OCI-LY1 (cell line): ENCODE results near the gene SEMA3B.
"Not testable (repeated sequence)": the region's sequence is repeated elsewhere in the genome, so short reads cannot be mapped to it uniquely, and the experiment has no call there.

Experiments
- H2AFZ ChIP-seq: fragments of 200-600 bp; sonication (generic), shearing (Covaris generic); 2 replicates; pipeline ENCODE4 v1.6.0; 2014; ENCODE audit warnings: antibody characterized with exemption, mild to moderate bottlenecking, low read length
- H3F3A ChIP-seq: fragments of 200-600 bp; sonication (generic), shearing (Covaris generic); 2 replicates; pipeline ENCODE4 v1.6.0; 2014; ENCODE audit warnings: mild to moderate bottlenecking, antibody characterized with exemption, low read length, moderate library complexity; ENCODE audit not compliant: insufficient read depth
- H3K27ac ChIP-seq: fragments of 200-600 bp; sonication (generic); 2 replicates; pipeline ENCODE4 v1.5.1; 2014; ENCODE audit warnings: low read length, mixed run types, mild to moderate bottlenecking, low read depth; ENCODE audit not compliant: poor library complexity, severe bottlenecking
- H3K27me3 ChIP-seq: fragments of 200-600 bp; sonication (generic); 2 replicates; pipeline ENCODE4 v1.6.0; 2014; ENCODE audit warnings: antibody characterized with exemption, mild to moderate bottlenecking, low read length, moderate library complexity; ENCODE audit not compliant: insufficient read depth
- H3K36me3 ChIP-seq: fragments of 200-600 bp; sonication (generic); 2 replicates; pipeline ENCODE4 v1.6.1; 2014; ENCODE audit warnings: mild to moderate bottlenecking, antibody characterized with exemption, low read length, moderate library complexity, mixed read lengths; ENCODE audit not compliant: insufficient read depth
- H3K4me1 ChIP-seq: fragments of 200-600 bp; sonication (generic); 2 replicates; pipeline ENCODE4 v1.5.1; 2014; ENCODE audit warnings: mild to moderate bottlenecking, low read length, moderate library complexity; ENCODE audit not compliant: insufficient read depth, severe bottlenecking
- H3K4me2 ChIP-seq: fragments of 200-600 bp; sonication (generic), shearing (Covaris generic); 2 replicates; pipeline ENCODE4 v1.6.1; 2014; ENCODE audit warnings: low read length
- H3K4me3 ChIP-seq: fragments of 200-600 bp; sonication (generic); 2 replicates; pipeline ENCODE4 v1.5.1; 2014; ENCODE audit warnings: low read length, low read depth, mild to moderate bottlenecking, mixed read lengths; ENCODE audit not compliant: poor library complexity, severe bottlenecking
- H3K79me2 ChIP-seq: fragments of 200-600 bp; shearing (Covaris generic); 2 replicates; pipeline ENCODE4 v1.6.1; 2016; ENCODE audit warnings: mixed run types, low read length, mixed read lengths; ENCODE audit not compliant: insufficient read depth
- H3K9ac ChIP-seq: fragments of 200-600 bp; sonication (generic), shearing (Covaris generic); 2 replicates; pipeline ENCODE4 v1.6.1; 2014; ENCODE audit warnings: mild to moderate bottlenecking, low read length, mixed read lengths
- H3K9me2 ChIP-seq: fragments of 200-600 bp; sonication (generic), shearing (Covaris generic); 2 replicates; pipeline ENCODE4 v1.6.1; 2014; ENCODE audit warnings: low read depth, mild to moderate bottlenecking, low read length, mixed read lengths
- H3K9me3 ChIP-seq: fragments of 200-600 bp; shearing (Covaris generic); 2 replicates; pipeline ENCODE4 v1.6.1; 2014; ENCODE audit warnings: low read length, mixed read lengths
- H4K20me1 ChIP-seq: fragments of 200-600 bp; sonication (generic), shearing (Covaris generic); 2 replicates; pipeline ENCODE4 v1.6.0; 2016; ENCODE audit warnings: mild to moderate bottlenecking, low read length; ENCODE audit not compliant: insufficient read depth
- EZH2 ChIP-seq: fragments of 200-600 bp; sonication (generic), shearing (Covaris generic); IDR thresholded peaks from 2 replicates; pipeline ENCODE4 v1.8.0; 2017; ENCODE audit warnings: borderline replicate concordance, mixed run types, mild to moderate bottlenecking, antibody characterized with exemption, low read length, moderate library complexity, mixed read lengths
- TF ChIP-seq, protein P1 (sequence below): fragments of 200-600 bp; sonication (generic), shearing (Covaris generic); IDR thresholded peaks from 2 replicates; pipeline ENCODE4 v1.5.1; 2017; ENCODE audit warnings: mild to moderate bottlenecking, antibody characterized with exemption, low read length, moderate library complexity, mixed read lengths

The SEMA3B gene

DNA sequence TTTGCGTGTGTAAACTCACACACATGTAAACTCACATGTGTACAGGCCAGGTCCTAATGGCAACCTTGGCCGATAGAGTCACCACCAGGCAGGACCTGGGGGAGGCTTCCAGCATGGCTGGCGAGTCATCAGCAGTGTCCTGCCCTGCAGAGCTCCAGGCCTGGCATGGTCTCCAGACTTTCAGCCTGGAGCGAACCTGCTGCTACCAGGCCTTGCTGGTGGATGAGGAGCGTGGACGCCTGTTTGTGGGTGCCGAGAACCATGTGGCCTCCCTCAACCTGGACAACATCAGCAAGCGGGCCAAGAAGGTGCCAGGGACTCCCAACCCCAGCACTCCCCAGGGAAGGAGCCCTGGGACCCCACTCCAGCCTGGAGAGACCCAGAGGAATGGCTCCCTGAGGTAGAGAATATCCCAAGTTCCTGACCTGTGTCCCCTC, 1.0 kb downstream of the SEMA3B start:
- Histone ChIP-seq H3K4me1 (peaks cover 6% of the 10 kb centered on the region), H3K4me3 (no peak overlapping the region), H3K9me3 (no peaks in the 10 kb centered on the region), H3K36me3 (no peaks in the 10 kb centered on the region), H3K9ac (no peak overlapping the region), H3F3A (no peaks in the 10 kb centered on the region), H3K4me2 (no peak overlapping the region), H3K9me2 (no peaks in the 10 kb centered on the region), H2AFZ (no peak overlapping the region), H4K20me1 (no peaks in the 10 kb centered on the region), H3K27ac (no peak overlapping the region), H3K27me3 (0 out of 2 replicates have a peak, but pooled peaks cover 4% of the 10 kb centered on the region), H3K79me2 (no peaks in the 10 kb centered on the region)
- TF ChIP-seq, protein P1, sequence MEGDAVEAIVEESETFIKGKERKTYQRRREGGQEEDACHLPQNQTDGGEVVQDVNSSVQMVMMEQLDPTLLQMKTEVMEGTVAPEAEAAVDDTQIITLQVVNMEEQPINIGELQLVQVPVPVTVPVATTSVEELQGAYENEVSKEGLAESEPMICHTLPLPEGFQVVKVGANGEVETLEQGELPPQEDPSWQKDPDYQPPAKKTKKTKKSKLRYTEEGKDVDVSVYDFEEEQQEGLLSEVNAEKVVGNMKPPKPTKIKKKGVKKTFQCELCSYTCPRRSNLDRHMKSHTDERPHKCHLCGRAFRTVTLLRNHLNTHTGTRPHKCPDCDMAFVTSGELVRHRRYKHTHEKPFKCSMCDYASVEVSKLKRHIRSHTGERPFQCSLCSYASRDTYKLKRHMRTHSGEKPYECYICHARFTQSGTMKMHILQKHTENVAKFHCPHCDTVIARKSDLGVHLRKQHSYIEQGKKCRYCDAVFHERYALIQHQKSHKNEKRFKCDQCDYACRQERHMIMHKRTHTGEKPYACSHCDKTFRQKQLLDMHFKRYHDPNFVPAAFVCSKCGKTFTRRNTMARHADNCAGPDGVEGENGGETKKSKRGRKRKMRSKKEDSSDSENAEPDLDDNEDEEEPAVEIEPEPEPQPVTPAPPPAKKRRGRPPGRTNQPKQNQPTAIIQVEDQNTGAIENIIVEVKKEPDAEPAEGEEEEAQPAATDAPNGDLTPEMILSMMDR = no peak
- TF ChIP-seq EZH2 = no peak

DNA sequence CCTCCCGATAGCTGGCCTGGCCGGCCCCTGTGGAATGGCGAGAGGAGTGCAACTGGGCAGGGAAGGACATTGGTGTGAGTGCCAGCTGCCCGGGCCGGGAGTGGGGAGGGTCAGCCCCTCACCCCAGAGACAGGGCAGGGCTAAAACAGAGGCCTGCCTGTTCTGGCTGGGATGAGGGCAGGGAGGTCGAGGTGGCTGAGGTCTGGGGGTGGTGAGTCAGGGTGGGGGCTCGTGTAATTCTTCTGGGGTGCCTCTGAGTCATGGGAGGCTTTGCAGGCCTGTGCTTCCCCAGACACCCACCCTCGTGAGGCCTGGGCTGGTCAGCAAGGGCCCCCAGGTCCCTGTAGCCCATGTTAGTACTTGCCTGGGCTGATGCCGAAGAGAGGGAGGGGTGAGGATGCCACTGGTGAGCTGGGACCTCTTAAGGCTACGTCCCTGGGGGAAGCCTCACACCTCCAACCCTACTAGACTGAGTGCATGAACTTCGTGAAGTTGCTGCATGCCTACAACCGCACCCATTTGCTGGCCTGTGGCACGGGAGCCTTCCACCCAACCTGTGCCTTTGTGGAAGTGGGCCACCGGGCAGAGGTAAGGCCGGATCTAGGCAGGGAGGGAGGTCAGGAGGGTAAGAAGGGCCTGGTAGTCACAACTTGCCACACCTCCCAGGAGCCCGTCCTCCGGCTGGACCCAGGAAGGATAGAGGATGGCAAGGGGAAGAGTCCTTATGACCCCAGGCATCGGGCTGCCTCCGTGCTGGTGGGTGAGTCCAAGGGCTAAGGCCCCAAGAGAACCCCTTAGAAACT, 1.7 kb downstream of the SEMA3B start:
- Histone ChIP-seq H3K4me3 (no peak overlapping the region), H3K36me3 (no peaks in the 10 kb centered on the region)

DNA sequence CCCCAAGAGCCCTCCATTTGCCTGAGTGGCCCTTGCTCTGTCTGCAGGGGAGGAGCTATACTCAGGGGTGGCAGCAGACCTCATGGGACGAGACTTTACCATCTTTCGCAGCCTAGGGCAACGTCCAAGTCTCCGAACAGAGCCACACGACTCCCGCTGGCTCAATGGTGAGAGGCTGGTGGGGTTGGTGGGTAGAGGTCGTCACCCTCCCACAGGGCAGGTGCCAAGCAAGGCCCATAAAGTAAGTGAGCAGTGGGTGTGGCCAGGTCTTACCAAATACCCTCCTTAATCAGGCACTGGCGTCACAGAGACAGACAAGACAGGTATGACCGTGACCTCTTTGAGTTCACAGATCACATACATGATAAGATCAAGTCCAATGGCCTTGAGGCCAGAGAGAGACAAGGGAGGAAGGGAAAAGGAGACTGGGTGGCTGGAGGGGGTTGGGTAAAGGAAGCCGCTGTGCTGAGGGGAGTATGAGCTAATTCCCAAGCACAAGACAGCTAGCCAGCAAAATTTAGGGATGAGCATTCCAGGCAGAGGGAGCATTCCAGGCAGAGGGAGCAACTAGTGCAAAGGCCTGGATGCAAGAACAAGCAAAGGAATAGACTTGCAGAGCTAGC, 2.5 kb downstream of the SEMA3B start:
- no peaks in the 10 kb centered on the region for H3K9me2 ChIP-seq
- no peaks in the 10 kb centered on the region for H3F3A ChIP-seq
- no peaks in the 10 kb centered on the region for H3K79me2 ChIP-seq
- H3K4me2 ChIP-seq = no peak overlapping the region
- no peaks in the 10 kb centered on the region for H3K36me3 ChIP-seq
- H3K4me1 ChIP-seq = peaks cover 6% of the 10 kb centered on the region
- TF ChIP-seq, protein P1 = no peak
- TF ChIP-seq EZH2 = no peak
- no peak overlapping the region for H3K27ac ChIP-seq
- 0 out of 2 replicates have a peak, but pooled peaks cover 4% of the 10 kb centered on the region for H3K27me3 ChIP-seq
- H3K4me3 ChIP-seq = no peak overlapping the region
- no peaks in the 10 kb centered on the region for H4K20me1 ChIP-seq
- H2AFZ ChIP-seq = no peak overlapping the region
- H3K9me3 ChIP-seq = no peaks in the 10 kb centered on the region
- H3K9ac ChIP-seq = no peak overlapping the region

More for the DNA sequence above, 1.7 kb downstream of the SEMA3B start:
- Histone ChIP-seq H3K4me1 (peaks cover 6% of the 10 kb centered on the region), H3K79me2 (no peaks in the 10 kb centered on the region), H3K9me3 (no peaks in the 10 kb centered on the region), H3K9ac (no peak overlapping the region), H3K9me2 (no peaks in the 10 kb centered on the region), H3K27me3 (0 out of 2 replicates have a peak, but pooled peaks cover 4% of the 10 kb centered on the region), H4K20me1 (no peaks in the 10 kb centered on the region), H3K4me2 (no peak overlapping the region), H2AFZ (no peak overlapping the region), H3F3A (no peaks in the 10 kb centered on the region), H3K27ac (no peak overlapping the region)
- TF ChIP-seq EZH2 = no peak

DNA sequence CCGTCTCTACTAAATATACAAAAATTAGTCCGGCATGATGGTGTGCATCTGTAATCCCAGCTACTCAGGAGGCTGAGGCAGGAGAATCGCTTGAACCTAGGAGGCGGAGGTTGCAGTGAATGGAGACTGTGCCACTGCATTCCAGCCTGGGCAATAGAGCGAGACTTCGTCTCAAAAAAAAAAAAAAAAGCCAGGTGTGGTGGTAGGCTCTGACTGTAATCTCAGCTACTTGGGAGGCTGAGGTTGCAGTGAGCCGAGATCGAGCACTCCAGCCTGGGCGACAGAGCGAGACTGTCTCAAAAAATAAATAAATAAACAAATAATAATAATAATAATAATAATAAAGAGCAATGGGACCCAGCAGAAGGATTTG, 3.6 kb downstream of the SEMA3B start:
- H3K4me2 ChIP-seq, H2AFZ ChIP-seq, H3K79me2 ChIP-seq, H3K27ac ChIP-seq, H3K27me3 ChIP-seq, H4K20me1 ChIP-seq, H3K4me3 ChIP-seq, H3K36me3 ChIP-seq, H3K9ac ChIP-seq, H3K9me2 ChIP-seq, H3K9me3 ChIP-seq, H3K4me1 ChIP-seq, H3F3A ChIP-seq: not testable (repeated sequence)
